Testis (tissue), 2 donors: ENCODE data around the gene KCTD21.

Experiments
- CTCF ChIP-seq, 3 experiments: fragments of 450-650 bp in 2 of 3; fragments of 200-600 bp in 1 of 3; sonication (generic) in 1 of 3; IDR thresholded peaks; one replicate each; pipeline ENCODE4 v1.5.1; 2016 to 2019; ENCODE audit warnings: antibody characterized with exemption in 3 of 3, mild to moderate bottlenecking in 2 of 3, moderate library complexity in 1 of 3
- POLR2A ChIP-seq: fragments of 450-650 bp; IDR thresholded peaks from one replicate; pipeline ENCODE4 v1.6.1; 2017; ENCODE audit warnings: antibody characterized with exemption, mild to moderate bottlenecking, moderate library complexity

DNA sequence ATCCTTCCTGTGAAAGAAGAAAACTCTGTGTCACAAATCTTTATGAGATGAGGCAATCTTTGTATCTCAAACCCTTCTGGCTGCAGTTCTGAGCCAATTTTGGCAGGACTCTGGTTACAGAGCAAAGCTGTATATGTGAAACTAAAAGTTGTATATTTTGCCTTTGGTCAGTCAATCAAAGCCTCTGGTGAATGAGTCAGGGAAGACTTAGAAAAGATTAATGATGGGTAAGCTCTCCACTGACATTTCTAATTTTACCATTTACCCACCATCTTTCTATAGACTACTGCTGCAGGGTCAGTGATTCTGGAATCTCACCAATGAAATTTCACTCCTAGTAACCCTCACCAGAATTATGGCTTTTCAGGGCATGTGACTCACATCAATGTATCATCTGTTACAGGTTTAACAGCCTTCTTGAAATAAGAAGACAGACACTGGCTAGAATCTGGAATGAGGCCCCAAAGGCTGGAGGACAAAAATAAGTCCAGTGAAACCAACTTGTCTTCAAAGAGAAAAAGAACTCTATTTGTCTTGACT lies 43.6 kb upstream of the KCTD21 start:
- no peak for TF ChIP-seq CTCF (IDR thresholded peaks at IDR 0.05)
- no peak for TF ChIP-seq POLR2A
